HEK293 (cell line): ENCODE data around the gene CARS1.
A peak's percentile ranks its signal among the peaks of the same experiment; 100 is the strongest.

Source experiments
- CTCF ChIA-PET: fragments of 350-600 bp; formaldehyde crosslinking; extraction: SDS; loops from one replicate; lab custom pipeline; 2021; ENCODE audit warnings: antibody characterized with exemption; lab: Yijun Ruan, JAX
- POLR2A ChIA-PET: fragments of 300-600 bp; formaldehyde crosslinking; extraction: SDS; loops from one replicate; lab custom pipeline; 2020; ENCODE audit warnings: antibody characterized with exemption, inconsistent platforms; lab: Yijun Ruan, JAX
- H3K27ac ChIP-seq: fragments of 200-500 bp; sonication (Bioruptor generic); 2 replicates; pipeline ENCODE4 v1.5.1; 2014; ENCODE audit warnings: low read depth, low read length, control low read depth, inconsistent platforms; ENCODE audit errors: extremely low read depth
- H3K36me3 ChIP-seq, 2 experiments: fragments of 200-500 bp in 1 of 2; sonication (Bioruptor generic) in 1 of 2; 1 replicate in 1 of 2; 2 replicates in 1 of 2; pipeline ENCODE4 v1.5.1; 2014 to 2017; ENCODE audit warnings: inconsistent platforms in 2 of 2, low read length in 2 of 2; ENCODE audit not compliant: control insufficient read depth in 2 of 2, insufficient read depth in 1 of 2
- H3K4me1 ChIP-seq: fragments of 200-500 bp; sonication (Bioruptor generic); 2 replicates; pipeline ENCODE4 v1.5.1; 2014; ENCODE audit warnings: mild to moderate bottlenecking, low read length, inconsistent platforms; ENCODE audit not compliant: control insufficient read depth, insufficient read depth
- H3K4me3 ChIP-seq: 2 replicates; pipeline ENCODE4 v1.5.1; 2011; ENCODE audit warnings: low read depth, mild to moderate bottlenecking, control low read depth, low read length, moderate library complexity
- H3K9me3 ChIP-seq: fragments of 200-500 bp; sonication (Bioruptor generic); 2 replicates; pipeline ENCODE4 v1.5.1; 2014; ENCODE audit warnings: low read depth, low read length, inconsistent platforms; ENCODE audit not compliant: control insufficient read depth, insufficient read depth
- MZF1 ChIP-seq: fragments of 450-650 bp; formaldehyde crosslinking; IDR thresholded peaks from 2 replicates; pipeline ENCODE4 v1.5.1; 2017; ENCODE audit warnings: missing biosample characterization, missing genetic modification characterization, borderline replicate concordance
- PRDM2 ChIP-seq: fragments of 450-650 bp; formaldehyde crosslinking; IDR thresholded peaks from 2 replicates; pipeline ENCODE4 v1.5.1; 2016; ENCODE audit warnings: missing biosample characterization, missing genetic modification characterization, borderline replicate concordance
- SP7 ChIP-seq: fragments of 450-650 bp; formaldehyde crosslinking; IDR thresholded peaks from 2 replicates; pipeline ENCODE4 v1.5.1; 2016; ENCODE audit warnings: missing biosample characterization, missing genetic modification characterization
- TCF7L2 ChIP-seq: IDR thresholded peaks from 2 replicates; pipeline ENCODE4 v1.6.1; 2011; ENCODE audit warnings: low read depth, mild to moderate bottlenecking, inconsistent platforms, low read length, moderate library complexity, borderline replicate concordance
- ZNF114 ChIP-seq: fragments of 450-650 bp; formaldehyde crosslinking; IDR thresholded peaks from 2 replicates; pipeline ENCODE4 v1.5.0; 2017; ENCODE audit warnings: missing biosample characterization, missing genetic modification characterization
- ZNF16 ChIP-seq: fragments of 450-650 bp; formaldehyde crosslinking; IDR thresholded peaks from 2 replicates; pipeline ENCODE4 v1.5.1; 2016; ENCODE audit warnings: low read depth, missing biosample characterization, missing genetic modification characterization
- ZNF341 ChIP-seq: fragments of 450-650 bp; formaldehyde crosslinking; IDR thresholded peaks from 2 replicates; pipeline ENCODE4; 2016; ENCODE audit warnings: low read depth, missing biosample characterization, missing genetic modification characterization
- ZNF37A ChIP-seq: fragments of 450-650 bp; IDR thresholded peaks from 2 replicates; pipeline ENCODE4 v1.5.1; 2018; ENCODE audit warnings: missing biosample characterization, missing genetic modification characterization
- ZNF518A ChIP-seq: fragments of 450-650 bp; formaldehyde crosslinking; conservative IDR thresholded peaks from 2 replicates; pipeline ENCODE4 v1.5.1; 2016; ENCODE audit warnings: low read depth, missing biosample characterization, missing genetic modification characterization
- ZNF571 ChIP-seq: fragments of 450-650 bp; formaldehyde crosslinking; IDR thresholded peaks from 2 replicates; pipeline ENCODE4 v1.5.0; 2017; ENCODE audit warnings: missing biosample characterization, missing genetic modification characterization
- ZNF621 ChIP-seq: fragments of 450-650 bp; formaldehyde crosslinking; IDR thresholded peaks from 2 replicates; pipeline ENCODE4 v1.5.1; 2017; ENCODE audit warnings: missing biosample characterization, missing genetic modification characterization
- ZNF654 ChIP-seq: fragments of 450-650 bp; formaldehyde crosslinking; IDR thresholded peaks from 2 replicates; pipeline ENCODE4 v1.5.1; 2016; ENCODE audit warnings: low read depth, missing biosample characterization, missing genetic modification characterization
- ZNF776 ChIP-seq: fragments of 450-650 bp; formaldehyde crosslinking; IDR thresholded peaks from 2 replicates; pipeline ENCODE4 v1.5.0; 2017; ENCODE audit warnings: missing biosample characterization, missing genetic modification characterization, borderline replicate concordance
- TF ChIP-seq, protein P1 (sequence below): fragments of 450-650 bp; formaldehyde crosslinking; IDR thresholded peaks from 2 replicates; pipeline ENCODE4 v1.5.1; 2016; ENCODE audit warnings: missing biosample characterization, missing genetic modification characterization

The CARS1 gene

DNA sequence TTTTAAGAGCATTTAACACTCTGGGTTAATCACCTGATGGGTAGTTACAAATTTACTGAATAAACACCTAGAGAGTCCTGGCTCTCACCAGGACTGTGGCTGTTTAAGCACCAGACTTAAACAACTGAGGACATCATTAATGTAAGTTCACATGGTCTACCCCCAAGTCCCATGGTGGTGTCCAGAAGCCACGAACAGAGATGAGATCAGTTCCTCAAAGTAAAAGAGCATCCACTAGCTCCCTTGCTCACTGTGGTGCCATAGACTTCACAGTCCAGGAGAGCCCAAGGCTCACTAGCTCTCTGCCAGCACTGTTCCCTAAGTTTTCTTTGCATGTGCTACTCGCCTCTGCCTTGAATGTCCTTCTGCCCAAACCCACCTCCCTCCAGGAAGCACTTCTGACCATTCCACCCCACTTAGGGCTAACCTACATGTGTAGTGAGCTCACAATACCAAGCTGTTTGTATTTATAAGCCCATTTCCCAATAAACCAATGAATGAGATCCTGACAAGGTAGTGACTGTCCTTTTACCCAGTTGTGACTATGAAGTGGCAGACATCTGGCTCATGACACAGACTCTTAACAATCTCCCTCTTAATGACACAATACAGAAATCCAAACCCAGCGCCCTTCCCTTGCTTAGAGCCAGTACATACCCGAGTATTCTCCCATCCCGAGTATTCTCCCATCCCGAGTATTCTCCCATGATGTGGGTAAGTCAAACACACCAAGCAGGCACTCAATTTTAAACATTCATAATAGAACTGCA, 80.7 kb downstream of the CARS1 start:
- Histone ChIP-seq H3K4me3 (no peak overlapping the region), H3K9me3 (no peaks in the 10 kb centered on the region), H3K4me1 (no peaks in the 10 kb centered on the region), H3K27ac (no peak overlapping the region), H3K36me3 (peaks cover 13 to 80% of the 10 kb centered on the region in 2 experiments)
- ChIA-PET CTCF (interaction anchor here (0.6 to 2.1 kb wide), 6 partner anchors 10 to 115 kb away, joined by 3 to 17 read pairs (median 4); partner anchors contain the start of gene NAP1L4), POLR2A (no interaction called here)
- TF ChIP-seq PRDM2 (tag by site-specific recombination) (no peak), TCF7L2 (no peak), ZNF776 (tag by site-specific recombination) (no peak), SP7 (tag by site-specific recombination) (no peak), MZF1 (tag by site-specific recombination) (no peak), ZNF571 (no peak), ZNF621 (tag by site-specific recombination) (no peak), ZNF16 (tag by site-specific recombination) (no peak), ZNF37A (tag by site-specific recombination) (no peak), ZNF114 (no peak)

- POLR2A ChIA-PET = interaction anchor here (0.7 to 1.0 kb wide), 3 partner anchors 14 to 30 kb away, joined by 3 to 4 read pairs (median 3); partner anchors contain the start of gene NAP1L4
- CTCF ChIA-PET = interaction anchor here (0.6 to 2.1 kb wide), 9 partner anchors 10 to 668 kb away, joined by 3 to 17 read pairs (median 3); partner anchors contain the start of gene NAP1L4
- Histone ChIP-seq H3K36me3 (peaks cover 13 to 89% of the 10 kb centered on the region in 2 experiments), H3K27ac (no peak overlapping the region), H3K4me3 (no peak overlapping the region), H3K4me1 (no peaks in the 10 kb centered on the region), H3K9me3 (no peaks in the 10 kb centered on the region)
- TF ChIP-seq PRDM2 (tag by site-specific recombination) = no peak
- no peak for TF ChIP-seq ZNF518A (tag by site-specific recombination)
- TF ChIP-seq ZNF654 (tag by site-specific recombination) = peak; percentile 35
- TF ChIP-seq, protein P1, sequence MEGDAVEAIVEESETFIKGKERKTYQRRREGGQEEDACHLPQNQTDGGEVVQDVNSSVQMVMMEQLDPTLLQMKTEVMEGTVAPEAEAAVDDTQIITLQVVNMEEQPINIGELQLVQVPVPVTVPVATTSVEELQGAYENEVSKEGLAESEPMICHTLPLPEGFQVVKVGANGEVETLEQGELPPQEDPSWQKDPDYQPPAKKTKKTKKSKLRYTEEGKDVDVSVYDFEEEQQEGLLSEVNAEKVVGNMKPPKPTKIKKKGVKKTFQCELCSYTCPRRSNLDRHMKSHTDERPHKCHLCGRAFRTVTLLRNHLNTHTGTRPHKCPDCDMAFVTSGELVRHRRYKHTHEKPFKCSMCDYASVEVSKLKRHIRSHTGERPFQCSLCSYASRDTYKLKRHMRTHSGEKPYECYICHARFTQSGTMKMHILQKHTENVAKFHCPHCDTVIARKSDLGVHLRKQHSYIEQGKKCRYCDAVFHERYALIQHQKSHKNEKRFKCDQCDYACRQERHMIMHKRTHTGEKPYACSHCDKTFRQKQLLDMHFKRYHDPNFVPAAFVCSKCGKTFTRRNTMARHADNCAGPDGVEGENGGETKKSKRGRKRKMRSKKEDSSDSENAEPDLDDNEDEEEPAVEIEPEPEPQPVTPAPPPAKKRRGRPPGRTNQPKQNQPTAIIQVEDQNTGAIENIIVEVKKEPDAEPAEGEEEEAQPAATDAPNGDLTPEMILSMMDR (tag by site-specific recombination) = 0 out of 2 replicates have a peak, but pooled peaks have one; percentile 11
- no peak for TF ChIP-seq ZNF341
Observed at GRCh38 chr11:2975594-2975993, 81.6 kb downstream of the CARS1 start.
